ENCODE measurements around the gene TUBB2B.

The TUBB2B gene

DNA sequence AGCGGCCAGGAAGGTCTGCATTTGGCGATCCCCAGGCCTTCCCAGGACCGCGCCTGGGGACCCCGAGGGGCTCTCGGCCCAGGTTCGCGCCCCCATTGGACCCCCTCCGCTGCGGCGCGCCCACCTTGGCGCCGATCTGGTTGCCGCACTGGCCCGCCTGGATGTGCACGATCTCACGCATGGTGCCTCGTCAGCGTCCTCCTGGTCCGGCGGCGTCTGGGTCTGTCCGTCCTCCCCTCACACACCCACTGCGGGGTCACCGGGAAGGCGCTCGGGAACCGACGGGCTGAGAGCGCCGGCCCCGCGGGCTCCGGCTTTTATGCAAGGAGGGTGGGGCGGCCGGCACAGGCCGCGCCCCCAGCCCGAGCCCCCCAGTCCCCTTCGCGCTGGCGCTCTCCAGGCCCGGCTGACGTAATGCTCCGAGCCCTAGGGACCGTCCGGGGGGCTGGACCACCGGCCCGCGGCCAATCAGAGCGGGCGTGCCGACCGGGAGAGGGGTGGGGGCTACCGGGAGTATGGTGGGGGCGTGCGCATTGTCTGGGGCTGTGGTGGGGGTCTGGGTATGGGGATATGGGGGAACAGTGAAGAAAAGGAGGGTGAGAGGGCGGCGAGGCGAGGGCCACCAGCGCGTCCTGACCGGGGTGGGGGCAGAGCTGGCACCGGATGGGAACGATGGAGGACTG is at the start of gene TUBB2B:
TUBB2B (minus strand) TSS at position 291 of the 683 bp plus-strand sequence; CDS start at position 181, 110 bp downstream.
- no peak for DNase-seq (ENCODE audit: low read depth in 2 of 3, low spot score in 1 of 3)

DNA sequence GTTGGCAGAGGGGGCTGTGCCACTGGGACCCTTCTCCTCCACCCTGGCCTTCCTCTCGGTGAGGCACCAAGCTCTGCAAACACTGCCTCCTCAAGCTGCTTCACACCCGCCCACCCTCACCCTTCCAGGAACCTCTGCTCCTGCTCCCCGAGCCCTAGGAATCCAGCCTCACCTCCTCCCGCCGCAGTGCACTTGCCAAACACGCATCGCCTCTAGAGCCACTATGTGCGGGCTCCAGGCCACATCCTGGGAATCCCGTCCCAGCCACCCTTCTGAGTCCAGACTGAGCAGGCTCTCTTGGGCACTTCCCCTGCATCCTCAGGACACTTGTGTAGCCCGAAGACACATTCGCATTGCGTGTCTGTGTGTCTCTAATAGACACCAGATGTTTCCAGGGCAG is 49.8 kb upstream of the TUBB2B start:
- DNase-seq (ENCODE audit: low read depth in 2 of 3, low spot score in 1 of 3) = no peak

DNA sequence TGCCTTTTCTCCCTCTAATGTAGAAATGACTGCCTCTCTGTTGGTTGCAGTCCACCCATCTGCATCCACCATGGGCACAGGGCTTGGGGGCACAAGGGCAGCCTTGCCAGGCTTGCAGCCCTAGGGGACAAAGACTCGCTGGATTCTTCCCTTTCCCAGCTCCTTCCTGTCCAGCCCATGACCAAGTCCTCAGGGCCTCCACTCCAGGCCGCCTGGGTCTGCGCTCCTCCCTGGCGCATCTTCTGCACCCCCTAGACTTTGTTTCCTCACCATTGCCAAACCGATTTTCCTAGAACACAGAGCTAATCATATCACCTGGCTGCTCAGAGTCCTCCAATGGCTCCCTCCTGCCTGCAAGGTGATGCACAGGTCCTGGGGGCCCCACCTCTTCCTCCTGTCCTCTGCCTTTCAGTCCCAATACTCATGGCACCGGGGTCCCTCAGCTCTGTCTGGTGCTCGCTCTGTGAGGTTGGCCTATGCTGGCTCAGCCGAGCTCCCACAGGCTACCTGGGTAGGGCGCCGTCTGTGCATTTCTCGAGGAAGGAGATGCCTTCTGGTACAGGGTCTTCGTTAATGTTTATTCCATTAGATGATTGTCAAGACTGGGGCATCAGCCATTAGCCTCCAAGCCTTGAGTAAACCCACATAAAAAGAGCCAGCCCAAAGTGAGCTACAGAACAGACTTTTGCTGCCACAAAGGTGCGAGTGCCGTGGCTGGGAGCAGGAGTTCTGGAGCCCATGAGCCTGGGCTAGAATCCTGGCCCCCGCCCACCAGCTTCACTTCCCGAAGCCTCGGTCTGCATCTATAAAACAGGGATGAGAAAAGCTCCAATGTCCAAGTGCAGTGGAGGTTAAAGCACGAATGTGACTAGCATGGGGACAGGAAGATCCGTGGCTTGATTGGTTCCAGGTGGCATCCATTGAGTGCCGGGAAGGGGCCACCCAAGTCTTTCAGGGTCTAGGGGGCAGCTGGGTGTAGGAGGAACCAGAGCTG is 49.0 kb upstream of the TUBB2B start:
- no peak for DNase-seq (ENCODE audit: low read depth in 2 of 3, low spot score in 1 of 3)

DNA sequence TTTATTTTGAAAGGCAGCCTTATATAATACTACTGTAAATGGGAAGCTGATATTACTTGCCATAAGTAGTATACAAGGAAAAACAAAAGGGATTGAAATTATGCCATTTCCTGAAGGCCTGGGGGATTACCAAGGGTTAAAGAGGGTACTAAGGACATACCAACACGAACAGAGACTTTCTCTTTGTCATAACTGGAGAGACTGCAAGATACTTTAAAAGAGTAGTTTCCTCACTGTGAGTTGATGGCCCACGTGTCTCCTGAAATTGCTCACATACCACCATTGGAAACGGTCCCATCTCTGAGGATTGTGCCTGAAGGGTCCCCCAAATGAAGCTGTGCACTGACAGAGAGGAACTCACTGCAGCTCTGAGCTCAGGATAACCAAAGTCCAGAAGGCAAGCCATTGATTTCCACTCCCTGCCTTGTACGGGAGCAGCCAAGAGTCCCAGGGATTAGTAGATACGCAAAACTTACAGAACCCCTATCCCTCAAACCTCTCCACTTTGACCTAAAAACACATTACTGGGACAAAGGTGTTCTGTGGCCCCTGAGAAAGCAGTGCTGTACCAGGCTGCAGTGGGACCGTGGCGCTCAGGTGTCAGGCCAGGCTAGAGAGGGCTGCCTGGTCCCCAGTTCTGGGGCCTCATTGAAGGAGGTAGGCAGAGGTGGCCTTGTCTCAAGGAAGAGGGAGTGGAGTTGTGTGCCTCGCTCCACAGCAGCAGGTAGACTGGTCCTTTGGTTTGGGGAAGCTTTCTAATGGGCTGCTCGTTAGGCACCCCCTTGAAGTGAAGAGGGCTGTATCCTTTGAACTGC is 46.5 kb upstream of the TUBB2B start:
- DNase-seq (ENCODE audit: low read depth in 2 of 3, low spot score in 1 of 3) = no peak

DNA sequence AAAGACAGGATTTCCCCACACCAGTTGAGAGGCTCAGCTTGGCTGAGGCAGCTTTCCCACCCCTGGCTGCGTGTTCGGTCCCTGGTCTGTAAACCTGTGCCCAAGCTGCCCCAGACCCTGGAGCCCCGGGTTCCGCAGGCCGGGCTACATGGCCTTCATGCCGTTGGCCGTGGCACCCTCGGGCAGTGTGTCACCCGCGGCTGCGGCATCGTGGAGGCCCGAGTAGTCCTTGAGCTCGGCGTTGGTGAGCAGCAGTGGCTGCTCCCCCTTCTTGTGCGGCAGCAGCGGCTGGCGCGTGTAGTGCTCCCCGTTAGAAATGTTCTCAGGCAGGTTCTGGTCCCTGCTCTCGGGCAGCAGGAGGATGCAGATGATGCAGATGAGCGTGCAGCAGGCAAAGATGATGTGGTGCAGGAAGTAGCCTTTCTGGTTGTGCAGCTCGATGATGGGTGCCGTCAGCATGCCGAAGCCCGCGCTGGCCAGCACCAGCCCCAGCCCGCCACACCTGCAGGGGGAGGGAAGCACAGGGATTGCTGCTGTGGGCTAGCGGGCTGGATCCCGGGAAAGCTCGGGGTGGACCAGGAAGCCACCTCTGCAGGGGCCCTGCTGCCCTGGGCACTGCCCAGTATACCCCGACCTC is 45.6 kb upstream of the TUBB2B start:
- no peak for DNase-seq (ENCODE audit: low read depth in 2 of 3, low spot score in 1 of 3)

DNA sequence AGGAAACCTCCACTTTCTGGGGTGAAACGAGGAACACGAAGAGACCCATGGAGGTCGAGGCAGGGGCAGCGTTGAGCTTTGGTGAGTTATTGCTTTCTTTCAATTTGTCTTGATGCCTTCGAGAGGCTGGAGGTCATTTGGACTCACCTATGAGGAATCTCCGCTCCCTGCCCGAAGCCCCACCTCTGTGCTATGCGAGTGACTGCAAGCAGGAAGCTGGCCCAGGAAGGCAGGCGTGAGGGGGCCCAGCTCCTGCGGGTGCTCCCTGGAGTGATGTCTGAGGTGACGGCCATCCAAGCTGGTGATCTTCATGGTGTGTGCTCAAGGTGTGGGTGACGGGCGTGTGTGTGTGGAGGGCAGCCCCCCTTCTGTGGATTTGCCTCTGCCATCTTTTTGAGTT is 44.3 kb upstream of the TUBB2B start:
- DNase-seq (ENCODE audit: low read depth in 2 of 3, low spot score in 1 of 3) = no peak

DNA sequence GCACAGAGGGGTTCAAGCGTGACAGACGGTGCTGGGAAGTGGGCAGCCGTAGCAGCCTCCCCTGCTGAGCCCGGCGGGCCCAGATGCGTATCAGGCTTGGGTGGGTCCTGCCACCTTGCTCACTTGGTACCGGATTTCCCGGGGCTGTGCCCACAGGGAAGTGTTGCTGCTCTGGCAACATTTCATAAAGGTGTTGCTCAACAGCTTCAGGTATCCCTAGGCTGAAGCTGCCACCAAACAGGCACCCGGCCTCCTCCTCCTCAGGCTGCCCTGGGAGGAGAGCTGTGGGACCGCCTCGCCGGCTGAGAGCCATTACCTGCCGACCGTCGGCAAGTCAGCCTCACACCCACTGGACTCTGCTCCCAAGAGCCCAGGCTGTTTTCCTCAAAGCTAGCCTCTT is 42.8 kb upstream of the TUBB2B start:
- DNase-seq (ENCODE audit: low read depth in 2 of 3, low spot score in 1 of 3) = no peak

DNA sequence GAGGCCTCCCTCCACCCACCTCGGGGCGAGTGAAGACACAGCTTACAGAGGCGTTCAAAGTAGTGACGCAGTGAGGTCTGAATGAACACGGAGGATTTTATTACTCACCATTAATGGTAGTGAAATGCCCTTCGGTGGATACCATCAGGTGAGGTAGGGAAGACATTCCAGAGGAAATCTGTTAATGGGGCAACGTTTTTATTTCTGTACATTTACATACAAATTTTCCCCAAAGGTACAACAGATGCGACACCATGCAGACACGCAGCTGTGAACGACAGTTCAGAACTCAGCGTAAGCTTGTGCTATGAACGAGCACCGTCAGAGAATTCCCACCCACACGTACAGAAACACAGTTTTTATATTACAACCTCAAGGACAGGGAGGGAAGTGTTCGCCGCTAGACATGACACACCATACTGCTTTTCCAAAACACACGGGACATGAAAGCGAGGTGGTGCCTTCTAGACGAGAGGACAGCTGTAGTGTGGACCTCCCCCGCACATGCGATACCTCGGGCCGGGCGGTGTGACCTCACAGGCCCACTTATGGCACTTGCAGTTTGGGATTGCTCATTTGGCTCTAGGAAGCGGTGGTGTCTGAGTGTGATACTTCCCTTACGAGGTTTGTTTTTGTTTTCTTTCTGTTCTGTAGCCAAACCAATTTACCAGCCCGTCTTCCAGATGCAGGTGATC is 42.0 kb upstream of the TUBB2B start:
- DNase-seq (ENCODE audit: low read depth in 2 of 3, low spot score in 1 of 3) = no peak

DNA sequence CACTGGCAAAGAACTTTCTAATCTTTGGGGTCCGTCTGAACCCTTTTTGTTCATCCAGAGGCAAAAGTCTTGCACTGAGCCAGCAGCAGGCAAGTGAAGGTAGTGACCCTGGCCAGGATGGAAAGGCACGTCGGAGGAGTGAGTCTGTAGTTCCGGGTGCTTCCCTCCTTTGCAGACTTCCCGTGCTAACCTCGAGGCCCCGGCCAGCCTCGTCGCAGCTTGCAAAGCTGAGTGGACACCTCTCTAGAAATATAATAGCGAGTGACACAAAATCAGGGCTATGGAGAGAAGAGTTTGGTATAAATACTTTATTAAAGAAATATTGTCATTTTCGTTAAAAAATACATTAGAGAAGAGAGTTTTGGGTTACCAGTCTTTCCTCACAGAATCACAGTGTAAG is 41.2 kb upstream of the TUBB2B start:
- DNase-seq (ENCODE audit: low read depth in 2 of 3, low spot score in 1 of 3) = no peak

DNA sequence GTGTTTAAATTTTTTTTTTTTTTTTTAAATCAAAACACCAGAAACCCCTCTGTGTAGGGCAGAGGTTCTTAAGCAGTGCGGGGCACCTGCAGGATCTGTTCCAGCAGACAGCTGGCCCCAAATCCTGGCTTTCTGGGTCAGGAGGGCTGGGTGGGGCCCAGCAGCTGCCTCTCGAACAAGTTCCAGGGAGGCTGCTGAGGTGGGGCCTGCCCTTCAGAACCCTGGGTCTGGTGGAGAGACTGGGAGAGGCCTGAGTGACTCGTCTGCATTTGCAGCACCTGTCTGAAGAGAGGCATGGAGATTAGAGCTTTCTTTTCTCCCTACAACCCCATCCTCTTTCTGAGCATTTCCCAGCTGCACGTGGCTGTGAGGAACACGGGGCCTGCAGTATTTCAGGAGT is 39.7 kb upstream of the TUBB2B start:
- DNase-seq (ENCODE audit: low read depth in 2 of 3, low spot score in 1 of 3) = no peak

DNA sequence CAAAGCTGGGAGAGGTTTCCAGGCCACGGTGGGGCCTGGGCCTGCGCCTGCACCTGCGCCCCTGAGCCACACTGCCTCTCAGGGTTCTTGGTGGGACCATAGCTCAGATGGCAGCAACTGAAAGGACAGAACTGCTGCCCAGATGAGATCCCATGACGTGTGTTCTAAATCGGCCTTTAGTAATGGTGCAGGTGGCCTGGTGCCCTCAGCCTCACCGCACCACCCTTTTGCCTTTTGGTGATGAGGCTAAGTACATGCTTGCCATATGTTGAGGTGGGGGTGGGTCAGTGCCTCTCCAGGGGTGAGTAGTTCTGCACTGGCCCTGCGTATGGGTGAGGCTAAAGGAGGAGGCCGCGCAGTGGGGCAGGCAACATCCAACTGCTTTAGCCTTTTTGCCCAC is 38.7 kb upstream of the TUBB2B start:
- no peak for DNase-seq (ENCODE audit: low read depth in 2 of 3, low spot score in 1 of 3)

DNA sequence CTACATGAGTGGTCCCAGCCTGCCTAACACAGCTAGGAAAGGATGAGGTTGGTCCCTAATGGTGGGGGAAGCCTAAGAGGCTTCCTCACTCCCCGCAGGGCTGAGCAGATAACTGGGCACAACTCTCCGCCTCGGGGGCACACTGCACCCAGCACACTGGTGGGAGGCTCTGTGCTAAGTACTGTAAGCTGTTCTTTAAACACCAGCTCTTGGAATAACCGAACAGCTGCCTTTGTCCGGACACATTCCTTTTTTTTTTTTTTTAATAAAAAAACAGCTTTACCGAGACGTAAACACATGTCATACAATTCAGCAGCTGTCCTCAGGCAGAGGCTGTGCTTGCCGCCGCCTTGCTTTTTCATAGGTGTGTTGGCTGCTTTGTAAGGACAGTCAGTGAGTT is 38.2 kb upstream of the TUBB2B start:
- DNase-seq (ENCODE audit: low read depth in 2 of 3, low spot score in 1 of 3) = no peak

DNA sequence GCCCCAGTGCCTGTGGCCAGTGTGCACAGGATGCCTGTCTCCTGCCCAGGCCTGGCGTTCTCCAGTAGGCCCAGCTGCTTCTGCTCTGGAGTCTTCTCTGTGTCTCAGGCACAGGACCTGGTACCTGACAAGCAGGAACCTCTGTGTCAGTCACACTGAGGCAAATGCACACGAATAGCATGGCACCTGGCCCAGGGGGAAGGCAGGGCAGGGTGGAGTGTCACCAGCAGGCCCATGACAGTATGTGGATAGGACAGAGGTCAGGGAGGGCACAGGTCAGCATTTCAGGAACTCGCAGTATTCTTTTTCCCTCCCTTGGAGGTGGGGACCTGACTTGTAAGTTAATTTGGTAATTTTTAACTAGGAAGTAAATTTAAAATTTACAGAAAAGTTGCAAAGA is 36.9 kb upstream of the TUBB2B start:
- no peak for DNase-seq (ENCODE audit: low read depth in 2 of 3, low spot score in 1 of 3)

DNA sequence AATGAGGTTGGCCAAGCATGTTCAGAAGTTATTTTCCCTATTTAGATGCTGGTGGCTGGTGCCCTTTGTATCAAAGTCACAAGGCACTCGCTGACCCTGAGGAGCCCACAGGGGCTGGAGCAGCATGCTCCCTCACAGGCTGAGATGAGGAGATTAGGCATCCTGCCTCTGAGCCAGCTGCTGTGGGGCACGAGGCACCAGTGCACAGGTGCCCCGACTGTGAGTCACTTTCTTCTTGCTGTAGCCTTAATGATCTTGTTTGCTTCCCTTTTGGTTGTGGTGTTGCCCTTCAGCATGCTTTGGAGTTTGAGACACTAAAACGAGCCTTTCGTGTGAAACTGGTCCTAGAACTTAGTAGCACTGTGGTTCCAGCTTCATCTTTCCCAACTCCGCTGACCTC is 35.6 kb upstream of the TUBB2B start:
- DNase-seq (ENCODE audit: low read depth in 2 of 3, low spot score in 1 of 3) = no peak

DNA sequence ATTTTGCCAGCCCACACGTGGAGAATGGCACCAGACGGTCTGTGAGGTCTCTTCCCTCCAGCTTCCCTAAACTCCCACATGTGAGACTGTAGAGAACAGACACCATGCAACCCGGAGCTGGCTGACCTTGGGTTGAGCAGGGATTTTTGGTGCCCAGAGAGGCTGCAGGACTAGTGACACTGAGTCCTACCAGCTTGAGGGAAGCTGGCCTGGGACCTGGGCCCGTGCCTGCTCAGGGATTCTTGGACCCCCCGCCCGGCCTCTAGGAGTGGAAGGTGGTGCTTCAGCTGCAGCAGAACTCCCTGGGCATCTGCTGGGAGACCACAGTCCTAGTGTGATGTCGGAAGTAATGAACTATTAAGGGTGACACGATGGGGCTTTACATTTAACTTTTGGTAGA is 34.5 kb upstream of the TUBB2B start:
- DNase-seq (ENCODE audit: low read depth in 2 of 3, low spot score in 1 of 3) = no peak

DNA sequence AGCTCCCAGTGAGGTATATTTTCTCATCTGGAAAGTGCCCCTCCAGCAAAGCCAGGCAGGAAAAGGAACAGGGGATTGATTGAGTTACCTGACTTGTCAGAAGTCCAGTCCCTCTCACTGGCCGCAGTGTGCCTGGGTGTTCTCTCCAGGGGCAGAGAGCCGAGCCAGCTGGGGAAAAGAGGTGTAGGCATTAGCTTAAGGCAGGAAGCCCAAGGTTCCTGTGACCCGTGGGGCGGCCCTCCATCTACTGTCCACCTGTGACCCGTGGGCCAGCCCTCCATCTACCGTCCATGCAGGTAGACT is 34.0 kb upstream of the TUBB2B start:
- no peak for DNase-seq (ENCODE audit: low read depth in 2 of 3, low spot score in 1 of 3)

DNA sequence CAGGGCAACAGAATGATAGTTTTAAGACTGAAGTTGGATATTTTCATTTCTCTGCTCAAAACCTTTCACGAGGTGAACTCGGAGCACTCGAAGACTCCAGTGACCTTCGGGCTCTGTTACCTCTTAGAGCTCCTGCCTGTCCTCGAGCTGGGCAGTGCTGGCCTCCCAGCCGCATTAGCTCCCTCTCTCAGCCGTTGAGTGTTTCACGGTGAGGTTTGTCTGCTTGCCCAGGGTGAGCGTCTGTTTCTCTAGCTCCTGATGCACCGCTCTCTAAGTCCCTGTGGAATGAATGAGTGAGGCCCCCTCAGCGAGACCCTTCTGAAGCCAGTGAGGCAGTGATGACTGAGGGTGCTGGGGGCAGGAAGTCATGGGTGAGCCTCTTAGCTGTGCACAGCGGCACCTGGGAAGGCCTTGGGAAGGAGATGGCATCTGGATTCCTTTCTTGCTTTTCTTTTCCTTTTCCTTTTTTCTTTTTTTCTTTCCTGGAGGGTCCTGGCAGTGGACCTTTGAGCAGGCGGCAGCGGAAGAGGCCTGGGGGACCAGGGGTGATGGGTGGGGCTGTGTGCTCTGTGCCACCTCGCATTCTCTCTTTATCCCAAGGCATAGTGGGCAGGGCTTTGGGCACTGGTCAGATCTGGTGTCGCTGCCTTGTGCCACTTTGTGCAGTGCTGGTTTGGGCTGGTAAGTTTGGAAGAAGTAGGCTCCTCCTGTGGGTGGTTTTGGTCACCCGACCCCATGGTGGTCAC is 33.5 kb upstream of the TUBB2B start:
- no peak for DNase-seq (ENCODE audit: low read depth in 2 of 3, low spot score in 1 of 3)

DNA sequence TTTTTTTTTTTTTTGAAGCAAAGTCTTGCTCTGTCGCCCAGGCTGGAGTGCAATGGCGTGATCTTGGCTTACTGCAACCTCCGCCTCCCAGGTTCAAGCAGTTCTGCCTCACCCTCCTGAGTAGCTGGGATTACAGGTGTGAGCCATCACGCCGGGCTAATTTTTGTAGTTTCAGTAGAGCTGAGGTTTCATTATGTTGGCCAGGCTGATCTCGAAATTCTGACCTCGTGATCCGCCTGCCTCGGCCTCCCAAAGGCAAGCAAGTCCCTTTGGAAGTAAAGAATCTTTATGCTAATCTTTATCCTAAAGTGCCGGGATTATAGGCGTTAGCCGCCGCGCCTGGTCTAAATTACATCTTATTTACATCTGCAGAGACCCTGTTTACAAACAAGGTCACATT is 32.8 kb upstream of the TUBB2B start:
- no peak for DNase-seq (ENCODE audit: low read depth in 2 of 3, low spot score in 1 of 3)

DNA sequence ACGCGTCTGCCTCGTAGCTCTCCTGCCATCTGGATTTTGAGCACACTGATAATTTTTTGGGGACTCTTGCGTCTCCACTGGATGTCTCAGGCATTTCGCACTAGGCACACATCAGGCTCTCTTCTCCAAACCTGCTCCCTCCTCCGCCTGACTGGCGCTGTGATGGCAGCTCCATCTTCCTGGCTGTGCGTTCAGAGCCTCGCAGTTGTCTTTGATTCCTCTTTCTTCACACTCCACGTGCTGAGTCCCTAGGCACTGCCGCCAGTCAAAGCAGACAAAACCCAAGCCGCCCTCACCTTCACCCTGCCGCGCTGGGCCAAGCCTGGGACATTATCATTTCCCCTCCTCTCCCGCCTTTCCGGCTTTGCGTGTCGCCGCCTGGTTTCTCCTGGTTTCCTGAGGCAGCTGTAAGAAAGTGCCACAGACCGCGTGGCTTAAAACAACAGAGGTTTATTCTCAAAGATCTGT is 32.1 kb upstream of the TUBB2B start:
- DNase-seq (ENCODE audit: low read depth in 2 of 3, low spot score in 1 of 3) = peak in 2 of 3 donors; percentile 13 to 25
